SIG-M5 (cell line): Measurements from ENCODE around the gene APOB.

ENCODE experiments used
- DNase-seq: peaks from one replicate; lab custom pipeline; 2025; lab: John Stamatoyannopoulos, UW

The APOB gene

GRCh38 chr2:21017748-21018276 lies 26.1 kb downstream of the APOB start:
- DNase-seq: no peak

DNA sequence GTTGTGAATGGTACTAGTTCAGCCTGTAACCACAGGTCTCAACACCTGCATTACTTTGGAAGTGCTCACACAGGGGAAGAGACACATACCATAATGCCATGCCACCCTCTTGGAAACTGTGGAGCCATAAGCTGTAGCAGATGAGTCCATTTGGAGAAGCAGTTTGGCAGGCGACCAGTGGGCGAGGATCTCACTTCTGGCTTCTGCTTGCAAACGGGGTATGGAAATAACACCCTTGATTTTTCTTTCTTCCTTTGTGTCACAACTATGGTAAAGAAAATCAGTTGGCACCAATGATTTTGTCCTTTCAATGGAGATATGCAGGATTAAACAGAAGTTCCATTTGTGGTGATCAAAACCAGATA lies 28.6 kb downstream of the APOB start:
- no peak for DNase-seq

DNA sequence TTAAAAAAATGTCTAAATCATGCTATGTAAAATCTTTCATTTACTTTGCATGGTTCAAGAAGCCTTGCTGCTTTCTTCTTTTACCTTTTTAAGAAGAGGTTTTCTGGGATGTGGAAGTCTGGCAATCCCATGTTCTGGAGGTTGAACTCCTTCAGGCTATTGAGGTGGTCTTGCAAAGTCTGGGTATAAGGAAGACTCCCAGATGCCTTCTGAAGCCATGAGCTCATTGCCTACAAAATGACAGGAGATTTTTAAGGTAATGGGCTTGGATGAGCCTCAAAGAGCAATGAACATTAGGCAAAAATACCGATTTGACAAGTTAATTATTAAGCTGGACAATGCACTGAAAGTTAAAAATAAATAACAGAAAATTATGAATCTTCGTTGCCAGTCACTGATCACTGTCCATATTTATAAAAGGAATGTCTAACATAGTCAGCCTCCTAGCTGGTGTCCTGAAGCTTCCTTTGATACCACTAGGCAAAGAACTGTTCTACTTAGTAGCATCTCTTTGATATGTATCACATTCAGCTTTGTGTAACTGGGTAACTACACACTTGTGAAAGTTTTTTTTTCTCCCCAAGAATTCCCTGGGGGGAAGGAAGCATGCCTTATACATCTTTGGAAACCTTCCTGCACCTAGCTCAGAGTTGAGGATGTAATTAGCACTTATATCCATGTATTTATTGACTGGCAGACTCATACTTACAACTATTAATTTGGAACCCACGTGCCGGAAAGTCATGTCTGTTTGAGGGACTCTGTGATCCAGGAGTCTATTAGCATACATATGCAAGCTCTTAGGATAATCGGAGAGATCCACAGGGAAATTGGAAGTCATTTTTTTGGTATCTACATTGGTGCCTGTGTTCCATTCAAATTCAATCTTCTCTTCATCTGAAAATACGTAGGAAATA lies 29.3 kb downstream of the APOB start:
- no peak for DNase-seq

DNA sequence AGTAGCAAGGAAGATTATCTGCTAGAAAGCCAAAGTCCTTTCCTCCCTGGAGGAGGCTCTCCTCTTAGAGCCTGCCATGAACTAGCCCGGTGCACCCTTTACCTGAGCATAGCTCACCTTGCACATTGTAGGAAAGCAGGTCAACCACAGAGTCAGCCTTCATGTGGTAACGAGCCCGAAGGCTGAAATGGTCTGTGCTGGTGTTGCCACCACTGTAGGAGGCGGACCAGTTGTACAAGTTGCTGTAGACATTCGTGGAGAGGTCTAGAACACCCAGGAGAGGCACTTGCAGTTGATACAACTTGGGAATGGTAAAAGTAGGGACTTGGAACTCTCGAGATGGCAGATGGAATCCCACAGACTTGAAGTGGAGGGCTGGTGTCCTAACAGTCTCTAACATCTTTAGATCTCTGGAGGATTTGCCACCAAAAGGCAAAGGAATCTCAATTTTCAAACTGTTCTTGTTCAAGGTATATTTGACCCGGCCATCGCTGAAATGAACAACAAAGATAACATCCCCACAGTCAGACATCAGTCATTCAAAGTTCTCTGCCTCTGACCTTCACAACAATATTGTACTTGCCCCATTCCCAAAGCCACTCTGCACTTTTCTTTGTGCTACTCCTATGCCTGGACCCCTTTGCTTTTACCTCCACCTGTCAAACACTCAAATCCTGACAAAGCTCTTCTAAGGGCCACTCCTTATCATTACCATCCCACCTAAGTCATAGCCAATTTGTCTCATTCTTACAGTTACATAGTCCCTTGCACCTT lies 30.6 kb downstream of the APOB start:
- no peak for DNase-seq

GRCh38 chr2:21012557-21012937 lies 31.3 kb downstream of the APOB start:
- DNase-seq: no peak

GRCh38 chr2:21011876-21012556 lies 31.9 kb downstream of the APOB start:
- no peak for DNase-seq

- DNase-seq: no peak
Observed at GRCh38 chr2:21011453-21011852, 32.4 kb downstream of the APOB start.

GRCh38 chr2:21010813-21011439 lies 32.9 kb downstream of the APOB start:
- DNase-seq: no peak

GRCh38 chr2:21009662-21010225 lies 34.1 kb downstream of the APOB start:
- no peak for DNase-seq

GRCh38 chr2:21008790-21009661 lies 34.8 kb downstream of the APOB start:
- no peak for DNase-seq

DNA sequence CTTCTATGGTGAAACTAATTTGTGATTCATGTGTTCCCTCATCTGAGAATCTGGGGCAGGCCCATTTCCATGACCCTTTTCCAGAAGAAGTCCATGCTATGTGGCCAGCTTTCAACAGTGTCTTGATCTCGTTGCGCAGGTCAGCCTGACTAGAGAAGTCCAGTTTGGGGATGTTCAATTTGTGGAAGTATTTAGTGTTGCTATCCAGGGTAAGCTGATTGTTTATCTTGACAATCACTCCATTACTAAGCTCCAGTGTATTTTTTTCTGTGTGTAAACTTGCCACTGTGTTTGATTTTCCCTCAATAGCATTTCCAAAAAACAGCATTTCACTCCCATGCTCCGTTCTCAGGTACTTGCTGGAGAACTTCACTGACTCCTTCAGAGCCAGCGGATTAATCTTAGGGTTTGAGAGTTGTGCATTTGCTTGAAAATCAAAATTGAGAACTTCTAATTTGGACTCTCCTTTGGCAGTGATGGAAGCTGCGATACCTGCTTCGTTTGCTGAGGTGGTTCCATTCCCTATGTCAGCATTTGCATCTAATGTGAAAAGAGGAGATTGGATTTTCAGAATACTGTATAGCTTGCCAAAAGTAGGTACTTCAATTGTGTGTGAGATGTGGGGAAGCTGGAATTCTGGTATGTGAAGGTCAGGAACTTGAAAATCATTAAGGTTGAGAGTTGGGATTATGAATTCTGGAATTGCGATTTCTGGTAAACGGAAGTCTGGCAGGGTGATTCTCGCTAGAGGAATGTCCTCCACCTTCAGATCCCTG lies 35.7 kb downstream of the APOB start:
- no peak for DNase-seq

GRCh38 chr2:21007129-21008013 lies 36.5 kb downstream of the APOB start:
- DNase-seq: no peak

DNA sequence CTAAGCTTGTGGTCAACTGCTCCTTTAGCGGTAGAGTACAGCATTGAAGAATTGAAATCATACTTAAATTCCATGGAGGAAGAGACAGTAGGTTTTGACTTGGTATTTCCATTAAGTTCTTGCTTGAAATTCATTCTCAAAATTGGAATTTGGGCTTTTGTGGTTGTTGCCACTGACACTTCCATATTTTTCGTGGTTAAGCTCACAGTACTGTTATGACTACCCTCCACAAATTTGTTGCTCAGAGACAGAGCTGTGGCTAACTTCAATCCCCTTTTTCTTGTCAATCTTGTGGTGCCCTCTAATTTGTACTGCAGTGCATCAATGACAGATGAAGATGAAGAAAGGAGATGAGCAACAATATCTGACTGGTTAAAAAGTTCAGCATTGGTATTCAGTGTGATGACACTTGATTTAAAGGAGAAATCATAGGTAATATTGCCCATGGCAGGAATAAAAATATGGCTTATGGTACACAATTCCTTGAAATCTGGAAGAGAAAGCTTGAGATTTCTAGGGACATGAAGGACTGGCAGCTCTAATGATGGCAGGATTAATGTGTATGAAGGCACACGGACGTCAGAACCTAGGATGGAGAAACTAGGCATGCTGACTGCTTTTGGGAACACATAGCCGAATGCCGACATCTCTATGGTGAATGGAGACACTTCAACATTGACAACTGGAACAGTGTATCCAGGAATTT lies 37.3 kb downstream of the APOB start:
- DNase-seq: no peak

DNA sequence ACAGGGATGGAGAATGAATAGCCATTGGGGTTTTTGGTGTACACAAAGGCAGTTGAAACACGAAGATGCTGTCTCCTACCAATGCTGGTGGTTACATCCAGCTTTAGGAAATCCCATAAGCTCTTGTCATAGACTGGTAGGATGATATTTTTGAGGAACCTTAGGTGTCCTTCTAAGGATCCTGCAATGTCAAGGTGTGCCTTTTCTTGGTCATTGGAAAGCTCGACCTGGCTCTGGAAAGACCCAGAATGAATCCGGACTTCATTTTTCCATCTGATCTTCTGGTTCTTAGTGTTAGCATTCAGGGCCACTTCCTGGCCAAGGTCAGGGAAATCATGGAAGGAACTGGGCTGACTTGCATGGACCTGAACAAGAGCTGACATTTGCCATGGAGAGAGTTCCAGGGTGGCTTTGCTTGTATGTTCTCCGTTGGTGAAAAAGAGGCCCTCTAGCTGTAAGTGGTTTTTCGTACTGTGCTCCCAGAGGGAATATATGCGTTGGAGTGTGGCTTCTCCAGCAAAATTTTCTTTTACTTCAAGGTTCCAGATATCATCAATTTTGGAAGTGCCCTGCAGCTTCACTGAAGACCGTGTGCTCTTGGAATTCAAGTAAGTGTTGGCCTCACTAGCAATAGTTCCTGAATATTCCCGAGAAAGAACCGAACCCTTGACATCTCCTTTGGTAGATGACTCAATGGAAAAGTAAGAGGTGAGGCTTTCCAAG lies 38.0 kb downstream of the APOB start:
- DNase-seq: no peak

DNA sequence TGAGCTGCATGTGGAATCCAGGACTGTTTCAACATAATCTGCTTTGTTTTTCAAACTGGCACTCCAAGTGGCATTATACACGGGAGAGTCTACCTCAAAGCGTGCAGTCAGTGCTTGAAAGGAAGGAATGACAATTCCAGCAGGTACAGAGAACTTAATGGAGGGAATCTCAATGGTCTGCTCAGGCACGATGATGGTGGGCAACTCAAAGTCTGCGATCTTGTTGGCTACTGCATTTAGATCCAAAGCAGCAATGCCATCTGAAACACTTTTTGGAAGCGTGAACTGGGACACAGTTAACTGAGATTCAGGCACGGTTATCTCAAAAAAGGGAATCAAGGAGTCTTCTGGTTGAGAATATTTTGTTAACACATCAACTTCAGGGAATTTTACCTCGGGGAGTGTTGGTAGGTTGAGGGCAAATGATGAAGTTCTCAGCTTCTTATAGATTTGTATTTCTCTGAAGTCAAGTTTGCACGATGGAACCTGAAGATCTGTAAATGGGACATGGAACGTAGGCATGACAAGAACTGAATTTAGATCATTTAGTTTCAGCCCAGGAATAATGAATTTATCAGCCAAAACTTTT lies 38.7 kb downstream of the APOB start:
- no peak for DNase-seq

DNA sequence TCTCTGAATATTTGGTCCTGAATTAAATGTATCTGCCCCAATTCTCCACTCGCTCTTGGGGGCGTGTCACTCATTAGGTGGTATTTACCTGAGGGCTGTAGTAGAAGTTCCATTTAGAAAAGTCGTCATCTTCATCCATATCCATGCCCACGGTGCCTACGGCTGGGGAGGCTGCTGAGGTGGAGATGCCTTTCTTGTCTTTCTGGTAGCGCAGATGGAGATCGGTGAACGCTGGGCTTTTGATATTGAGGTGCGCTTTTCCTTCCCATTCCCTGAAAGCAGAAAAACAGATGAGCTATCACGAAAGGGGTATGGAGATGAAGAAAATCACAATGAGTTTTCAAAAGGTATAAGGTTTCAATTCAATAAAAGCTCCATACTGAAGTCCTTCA lies 39.7 kb downstream of the APOB start:
- no peak for DNase-seq

- DNase-seq: no peak
Observed at GRCh38 chr2:21003572-21004180, 40.2 kb downstream of the APOB start.
